Ovary (tissue), 3 donors: ENCODE data around the gene KHDC3L.

Source experiments
- CTCF ChIP-seq, 3 donors: fragments of 450-650 bp in 2 of 3; fragments of 200-600 bp in 1 of 3; IDR thresholded peaks; one replicate each; pipeline versions ENCODE4 v1.5.1 to v1.8.0; 2016 to 2022; ENCODE audit warnings: antibody characterized with exemption in 3 of 3, mild to moderate bottlenecking in 1 of 3
- POLR2A ChIP-seq: fragments of 450-650 bp; IDR thresholded peaks from one replicate; pipeline ENCODE4 v1.6.1; 2017; ENCODE audit warnings: antibody characterized with exemption, mild to moderate bottlenecking, moderate library complexity
- donor health status: DM: no; HTN: no; CAD: no.

- TF ChIP-seq CTCF (IDR thresholded peaks at IDR 0.05) = no peak
- TF ChIP-seq POLR2A = no peak
Observed at GRCh38 chr6:73368675-73369074, 6.2 kb downstream of the KHDC3L start.
